Measurements from ENCODE around the gene FAM200B.

Gene FAM200B

GRCh38 chr4:15668566-15669435 is 12.8 kb upstream of the FAM200B start:
- DNase-seq: no peak

GRCh38 chr4:15670576-15670975 is 11.1 kb upstream of the FAM200B start:
- DNase-seq: no peak

- DNase-seq: no peak
Observed at GRCh38 chr4:15672101-15672500, 9.5 kb upstream of the FAM200B start.

- no peak for DNase-seq
Observed at GRCh38 chr4:15673337-15673736, 8.3 kb upstream of the FAM200B start.

- no peak for DNase-seq
Observed at GRCh38 chr4:15674046-15674445, 7.6 kb upstream of the FAM200B start.

- no peak for DNase-seq
Observed at GRCh38 chr4:15674926-15675325, 6.7 kb upstream of the FAM200B start.

GRCh38 chr4:15675356-15675755 is 6.3 kb upstream of the FAM200B start:
- no peak for DNase-seq

- no peak for DNase-seq
Observed at GRCh38 chr4:15676039-15676438, 5.6 kb upstream of the FAM200B start.

- DNase-seq: no peak
Observed at GRCh38 chr4:15676899-15677298, 4.7 kb upstream of the FAM200B start.

GRCh38 chr4:15677507-15677988 is 4.1 kb upstream of the FAM200B start:
- no peak for DNase-seq

GRCh38 chr4:15681067-15681371 is 608 bp upstream of the FAM200B start:
- DNase-seq: no peak

GRCh38 chr4:15682242-15683142 is 865 bp downstream of the FAM200B start:
- DNase-seq: no peak

- no peak for DNase-seq
Observed at GRCh38 chr4:15683143-15683495, 1.5 kb downstream of the FAM200B start.

- no peak for DNase-seq
Observed at GRCh38 chr4:15684498-15684897, 2.9 kb downstream of the FAM200B start.

- no peak for DNase-seq
Observed at GRCh38 chr4:15688051-15688450, 6.4 kb downstream of the FAM200B start.

- no peak for DNase-seq
Observed at GRCh38 chr4:15689540-15689939, 7.9 kb downstream of the FAM200B start.

- DNase-seq: no peak
Observed at GRCh38 chr4:15690020-15690809, 8.6 kb downstream of the FAM200B start.

GRCh38 chr4:15691346-15692135 is 9.9 kb downstream of the FAM200B start:
- DNase-seq: no peak

- DNase-seq: no peak
Observed at GRCh38 chr4:15692602-15693001, 11.0 kb downstream of the FAM200B start.

- no peak for DNase-seq
Observed at GRCh38 chr4:15694431-15694830, 12.8 kb downstream of the FAM200B start.

- DNase-seq: peak; percentile 5
Observed at GRCh38 chr4:15695240-15695699, 13.6 kb downstream of the FAM200B start.

- no peak for DNase-seq
Observed at GRCh38 chr4:15695729-15696128, 14.1 kb downstream of the FAM200B start.

Measured in NCI-H2107 (cell line).